Measurements from ENCODE around the gene PRAC2.

Gene PRAC2

DNA sequence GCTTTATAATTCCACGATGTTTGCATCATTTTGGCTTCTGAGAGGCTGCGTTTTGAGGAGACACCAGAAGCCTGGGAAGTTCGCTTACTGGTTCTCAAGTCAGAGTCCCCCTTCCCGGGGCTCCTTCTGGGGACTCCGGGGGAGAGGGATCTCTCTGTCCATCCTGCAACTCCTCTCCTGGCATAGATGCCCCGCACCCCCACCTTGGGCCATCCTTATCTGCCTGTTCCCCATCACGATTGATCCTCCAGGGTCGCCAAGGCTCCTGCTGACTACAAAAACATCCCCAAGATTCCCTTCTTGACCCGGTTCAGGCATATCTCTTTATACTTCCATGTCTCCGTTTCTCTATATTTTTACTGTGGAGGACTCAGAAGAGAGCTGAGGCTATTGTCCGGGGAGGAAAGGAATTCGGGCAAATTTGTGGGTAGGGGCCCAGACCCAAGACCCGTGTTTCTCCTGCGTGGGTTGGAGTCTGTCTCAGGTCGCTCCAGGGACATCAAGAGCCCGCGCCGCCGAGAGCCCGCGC, 24.0 kb downstream of the PRAC2 start:
- TF ChIP-seq EZH2 (IDR thresholded peaks at IDR 0.05) (no peak), POLR2AphosphoS5 (IDR thresholded peaks at IDR 0.05; ENCODE audit: borderline replicate concordance, low read depth, low read length) (no peak), FOXP2 (optimal IDR thresholded peaks at IDR 0.05; ENCODE audit: control extremely low read depth, extremely low read length, insufficient read depth) (no peak)
- H3K9ac ChIP-seq (ENCODE audit: insufficient read length): no peak overlapping the region
- no peaks in the 10 kb centered on the region for H3K9me3 ChIP-seq (ENCODE audit: low read depth, low read length)
- no peak for DNase-seq (ENCODE audit: low read depth, low spot score)
- H3K4me3 ChIP-seq: no peak overlapping the region
- H3K27ac ChIP-seq: no peak overlapping the region
- H3K36me3 ChIP-seq (ENCODE audit: insufficient read depth, low read length): no peaks in the 10 kb centered on the region

- TF ChIP-seq EZH2 (IDR thresholded peaks at IDR 0.05) (no peak), POLR2AphosphoS5 (IDR thresholded peaks at IDR 0.05; ENCODE audit: borderline replicate concordance, low read depth, low read length) (no peak), FOXP2 (optimal IDR thresholded peaks at IDR 0.05; ENCODE audit: control extremely low read depth, extremely low read length, insufficient read depth) (no peak)
- no peak overlapping the region for H3K4me3 ChIP-seq
- no peaks in the 10 kb centered on the region for H3K36me3 ChIP-seq (ENCODE audit: insufficient read depth, low read length)
- H3K9me3 ChIP-seq (ENCODE audit: low read depth, low read length): no peaks in the 10 kb centered on the region
- H3K9ac ChIP-seq (ENCODE audit: insufficient read length): no peak overlapping the region
- no peak overlapping the region for H3K27ac ChIP-seq
- no peak for DNase-seq (ENCODE audit: low read depth, low spot score)
Measured at GRCh38 chr17:48747445-48748363, 24.7 kb downstream of the PRAC2 start.

DNA sequence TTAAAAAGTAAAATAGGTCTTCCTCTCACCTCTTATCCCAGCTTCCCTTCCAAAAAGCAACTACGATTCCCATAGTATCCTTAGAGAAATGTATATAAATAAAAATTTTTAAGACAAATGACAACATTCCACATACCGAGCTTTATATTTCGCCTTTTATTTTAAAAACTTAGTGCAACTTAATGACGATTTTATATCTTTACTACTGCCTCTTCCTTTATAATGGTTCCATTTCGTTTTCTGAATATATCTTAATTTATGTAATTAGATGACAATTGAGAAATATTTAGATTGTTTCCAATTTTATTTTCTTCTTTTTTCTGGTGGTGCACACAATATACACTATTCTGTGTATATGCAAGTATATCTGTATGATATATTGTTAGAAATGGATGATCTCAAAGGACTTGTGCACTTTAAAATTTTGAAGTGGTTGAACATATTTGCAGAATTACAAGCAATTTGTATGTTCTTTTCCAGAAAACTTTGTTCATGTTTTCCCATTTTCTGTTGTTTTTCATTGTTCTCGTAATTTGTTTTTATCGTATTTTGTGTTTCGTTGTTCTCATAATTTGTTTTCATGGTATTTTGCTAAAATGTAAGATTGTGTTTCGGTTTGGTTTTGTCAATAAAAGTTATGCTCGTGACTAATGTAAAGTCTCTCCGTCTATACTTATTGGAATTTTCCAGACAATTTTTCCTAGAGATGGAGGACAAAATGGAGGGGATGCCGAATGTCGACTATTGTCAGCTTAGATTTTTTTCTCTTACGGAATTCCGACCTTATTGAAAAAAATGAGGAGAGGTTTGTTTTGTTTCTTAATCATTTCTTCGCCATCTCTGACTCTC, 26.0 kb downstream of the PRAC2 start:
- no peak for DNase-seq (ENCODE audit: low read depth, low spot score)
- no peak overlapping the region for H3K9ac ChIP-seq (ENCODE audit: insufficient read length)
- no peak overlapping the region for H3K27ac ChIP-seq
- no peaks in the 10 kb centered on the region for H3K9me3 ChIP-seq (ENCODE audit: low read depth, low read length)
- H3K36me3 ChIP-seq (ENCODE audit: insufficient read depth, low read length): no peaks in the 10 kb centered on the region
- TF ChIP-seq FOXP2 (optimal IDR thresholded peaks at IDR 0.05; ENCODE audit: control extremely low read depth, extremely low read length, insufficient read depth) (no peak), EZH2 (IDR thresholded peaks at IDR 0.05) (no peak), POLR2AphosphoS5 (IDR thresholded peaks at IDR 0.05; ENCODE audit: borderline replicate concordance, low read depth, low read length) (no peak)
- H3K4me3 ChIP-seq: no peak overlapping the region

- TF ChIP-seq EZH2 (IDR thresholded peaks at IDR 0.05): no peak
- TF ChIP-seq FOXP2 (optimal IDR thresholded peaks at IDR 0.05; ENCODE audit: control extremely low read depth, extremely low read length, insufficient read depth): no peak
- no peak for TF ChIP-seq POLR2AphosphoS5 (IDR thresholded peaks at IDR 0.05; ENCODE audit: borderline replicate concordance, low read depth, low read length)
- no peak for DNase-seq (ENCODE audit: low read depth, low spot score)
- no peaks in the 10 kb centered on the region for H3K9me3 ChIP-seq (ENCODE audit: low read depth, low read length)
- H3K4me3 ChIP-seq: no peak overlapping the region
- no peaks in the 10 kb centered on the region for H3K36me3 ChIP-seq (ENCODE audit: insufficient read depth, low read length)
- H3K27ac ChIP-seq: no peak overlapping the region
- no peak overlapping the region for H3K9ac ChIP-seq (ENCODE audit: insufficient read length)
Measured at GRCh38 chr17:48749621-48750553, 26.9 kb downstream of the PRAC2 start.

DNA sequence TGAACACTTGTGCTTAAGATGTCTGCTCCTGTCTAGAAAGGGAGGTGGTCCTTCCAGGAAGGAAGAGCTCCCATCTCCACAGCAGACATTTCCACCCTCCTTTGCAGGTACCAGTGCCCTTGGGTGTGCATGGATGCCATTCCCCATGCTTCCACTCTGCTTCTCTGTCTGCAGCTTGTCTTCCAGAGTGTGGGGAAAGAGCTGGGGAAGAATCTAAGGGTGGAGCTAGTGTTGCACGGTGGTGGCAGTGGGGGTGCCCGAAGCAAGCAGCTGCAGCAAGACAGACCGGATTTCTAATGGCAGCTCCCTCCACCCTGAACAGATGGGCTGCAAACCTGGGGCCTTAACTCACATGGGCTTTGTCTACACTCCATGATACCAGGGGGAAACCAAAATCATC, 28.2 kb downstream of the PRAC2 start:
- no peak for DNase-seq (ENCODE audit: low read depth, low spot score)
- H3K9ac ChIP-seq (ENCODE audit: insufficient read length): no peak overlapping the region
- H3K9me3 ChIP-seq (ENCODE audit: low read depth, low read length): no peaks in the 10 kb centered on the region
- no peak overlapping the region for H3K27ac ChIP-seq
- no peak overlapping the region for H3K4me3 ChIP-seq
- no peak for TF ChIP-seq FOXP2 (optimal IDR thresholded peaks at IDR 0.05; ENCODE audit: control extremely low read depth, extremely low read length, insufficient read depth)
- no peak for TF ChIP-seq POLR2AphosphoS5 (IDR thresholded peaks at IDR 0.05; ENCODE audit: borderline replicate concordance, low read depth, low read length)
- no peaks in the 10 kb centered on the region for H3K36me3 ChIP-seq (ENCODE audit: insufficient read depth, low read length)

- TF ChIP-seq FOXP2 (optimal IDR thresholded peaks at IDR 0.05; ENCODE audit: control extremely low read depth, extremely low read length, insufficient read depth) (no peak), POLR2AphosphoS5 (IDR thresholded peaks at IDR 0.05; ENCODE audit: borderline replicate concordance, low read depth, low read length) (no peak), EZH2 (IDR thresholded peaks at IDR 0.05) (no peak)
- DNase-seq (ENCODE audit: low read depth, low spot score): no peak
- Histone ChIP-seq H3K9ac (ENCODE audit: insufficient read length) (no peak overlapping the region), H3K9me3 (ENCODE audit: low read depth, low read length) (no peaks in the 10 kb centered on the region), H3K4me3 (no peak overlapping the region), H3K36me3 (ENCODE audit: insufficient read depth, low read length) (no peaks in the 10 kb centered on the region), H3K27ac (no peak overlapping the region)
Measured at GRCh38 chr17:48751733-48752398, 28.9 kb downstream of the PRAC2 start.
